HT1080 (cell line): ENCODE results near the gene ACOX2. TPM values are rescaled to one million over a fixed set of nuclear protein-coding genes. Genes with fewer than 3 reads are reported as not detected.
A peak's percentile ranks its signal among the peaks of the same experiment; 100 is the strongest.

Source experiments
- DNase-seq: peaks from one replicate; pipeline ENCODE4 v3.0.0-alpha.2; 2015; ENCODE audit warnings: low read depth
- total RNA-seq: library from RNA; depleted of rRNA; stranded (reverse); fragments of >200 nt; shearing (Covaris generic); gene quantifications from 2 replicates; pipeline ENCODE4 v1.2.3, GENCODE V29; 2014

The ACOX2 gene
- total RNA-seq, 1 experiment from 2014 or later = 69.8 TPM

GRCh38 chr3:58514405-58514804 lies 22.6 kb downstream of the ACOX2 start:
- DNase-seq = no peak

- DNase-seq = no peak
Observed at GRCh38 chr3:58508437-58508836, 28.6 kb downstream of the ACOX2 start.

DNA sequence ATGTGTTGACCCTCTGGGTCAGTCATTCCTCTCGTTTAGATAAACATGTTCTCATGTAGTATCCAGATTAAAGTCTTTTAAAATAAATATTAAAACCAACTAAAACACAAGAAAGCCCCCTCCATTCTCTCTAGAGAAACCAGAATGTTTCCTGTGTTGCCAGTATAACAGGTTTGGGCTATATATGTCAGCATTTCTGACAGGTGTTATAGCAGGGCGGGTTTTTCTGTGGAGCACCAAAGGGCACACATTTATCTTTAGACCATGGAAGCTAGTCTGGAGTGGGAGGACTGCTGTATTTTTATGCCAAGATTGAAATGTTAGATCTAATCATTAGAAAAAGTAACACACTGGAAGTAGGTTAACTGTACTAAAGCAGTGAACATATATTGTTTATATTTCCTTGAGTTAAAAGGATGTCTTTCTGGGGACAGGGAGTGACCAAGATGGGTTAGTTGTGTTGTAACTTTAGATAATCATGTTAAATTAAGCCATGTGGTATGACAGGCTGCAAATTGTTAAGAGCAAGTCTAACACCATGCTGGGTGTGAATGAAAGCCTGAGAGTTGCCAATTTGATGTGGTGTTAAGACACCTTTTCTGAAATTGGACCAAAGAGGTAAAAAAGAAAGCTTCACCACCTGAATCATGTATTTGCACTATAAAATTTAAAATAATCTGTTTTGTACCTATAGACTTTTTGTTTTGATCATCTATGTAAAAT lies 29.5 kb downstream of the ACOX2 start:
- no peak for DNase-seq

DNA sequence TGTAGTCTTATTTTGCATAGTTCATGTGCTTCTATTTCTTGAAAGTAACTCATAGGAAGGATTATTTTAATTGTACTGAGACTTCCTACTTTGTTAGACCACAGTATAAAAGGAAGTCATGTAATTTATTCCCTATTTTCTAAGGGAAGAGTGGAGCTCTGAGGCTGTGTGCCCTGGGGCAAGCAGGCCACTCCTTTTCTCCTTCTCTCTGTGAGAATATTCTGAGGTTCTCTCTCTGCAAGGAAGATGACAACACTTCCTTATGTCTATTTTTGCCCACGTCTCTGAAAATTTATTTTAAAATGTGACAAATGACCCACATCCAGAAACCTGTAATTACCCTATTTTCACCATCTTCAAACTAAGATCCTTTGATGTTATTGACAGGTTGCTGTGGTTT lies 34.1 kb downstream of the ACOX2 start:
- DNase-seq = no peak

- DNase-seq = no peak
Observed at GRCh38 chr3:58497097-58497496, 39.9 kb downstream of the ACOX2 start.

GRCh38 chr3:58496206-58496857 lies 40.7 kb downstream of the ACOX2 start:
- DNase-seq = no peak

DNA sequence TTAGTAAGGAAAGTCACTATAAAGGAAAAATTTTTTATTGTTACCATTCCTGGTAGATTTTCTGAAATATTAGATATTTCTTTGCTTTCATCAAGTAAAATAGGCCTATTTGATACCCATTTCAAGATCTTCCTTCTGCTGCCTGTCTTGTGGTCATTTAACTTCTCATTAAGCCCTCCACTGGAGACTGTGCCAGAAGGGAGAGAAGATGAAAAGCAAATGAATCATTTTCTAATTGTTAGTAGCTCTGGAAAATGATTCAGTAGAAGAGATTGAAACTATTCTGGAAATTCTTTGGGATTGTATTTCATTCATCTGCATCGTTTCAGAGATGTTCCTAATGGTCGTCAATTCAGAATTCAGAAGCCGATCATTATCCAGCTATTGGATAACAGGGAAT lies 41.9 kb downstream of the ACOX2 start:
- DNase-seq = no peak

GRCh38 chr3:58494107-58494506 lies 42.9 kb downstream of the ACOX2 start:
- no peak for DNase-seq

- DNase-seq = no peak
Observed at GRCh38 chr3:58492494-58492905, 44.5 kb downstream of the ACOX2 start.

DNA sequence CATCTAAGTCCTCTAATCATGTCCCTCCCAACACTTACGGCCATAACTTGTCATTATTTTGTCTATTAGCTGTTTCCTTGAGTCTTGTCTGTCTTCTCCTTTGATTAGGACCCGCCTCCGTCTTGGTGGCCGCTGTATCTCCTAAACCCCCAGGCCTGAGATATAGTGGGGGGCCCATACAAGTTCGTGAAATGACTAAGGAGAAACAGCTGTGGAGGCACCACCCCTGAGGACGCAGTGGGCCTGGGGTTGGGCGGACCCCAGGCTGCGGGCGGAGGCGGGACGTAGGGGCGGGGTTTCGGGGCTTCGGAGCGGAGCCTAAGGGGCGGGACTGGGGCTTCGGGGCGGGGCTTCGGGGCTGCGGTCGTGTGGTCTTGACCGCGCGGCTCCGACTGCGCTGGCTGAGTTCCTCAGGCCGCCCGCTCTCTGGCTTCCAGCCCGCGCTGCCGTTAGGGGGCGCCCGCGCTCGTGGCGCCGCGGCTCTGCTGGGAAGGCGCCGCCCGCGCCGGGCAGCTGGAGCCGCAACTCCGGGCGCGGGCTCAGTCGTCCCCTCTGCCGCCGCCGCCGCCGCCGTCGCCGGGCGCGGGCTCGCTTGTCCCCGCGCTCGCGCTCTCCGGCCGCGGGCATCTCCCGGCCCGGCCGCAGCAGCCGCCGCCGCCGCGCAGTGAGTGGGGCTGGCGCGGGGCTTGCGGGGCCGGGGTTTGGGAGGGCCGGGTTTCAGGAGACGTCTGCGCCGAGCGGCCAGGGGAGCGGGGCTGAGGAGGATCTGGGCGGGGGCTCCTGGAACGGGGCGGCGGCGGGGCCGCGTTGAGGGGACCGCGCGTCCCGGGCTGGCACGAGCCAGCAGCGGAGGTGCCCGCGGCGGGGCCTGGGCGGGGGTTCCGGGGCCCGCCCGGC lies 45.2 kb downstream of the ACOX2 start, which contains the start of gene KCTD6:
Gene KCTD6 (plus strand): TSS at position 591 of the 897 bp plus-strand sequence. CDS start 6,660 bp downstream, outside the sequence.
- peak; percentile 89 for DNase-seq

DNA sequence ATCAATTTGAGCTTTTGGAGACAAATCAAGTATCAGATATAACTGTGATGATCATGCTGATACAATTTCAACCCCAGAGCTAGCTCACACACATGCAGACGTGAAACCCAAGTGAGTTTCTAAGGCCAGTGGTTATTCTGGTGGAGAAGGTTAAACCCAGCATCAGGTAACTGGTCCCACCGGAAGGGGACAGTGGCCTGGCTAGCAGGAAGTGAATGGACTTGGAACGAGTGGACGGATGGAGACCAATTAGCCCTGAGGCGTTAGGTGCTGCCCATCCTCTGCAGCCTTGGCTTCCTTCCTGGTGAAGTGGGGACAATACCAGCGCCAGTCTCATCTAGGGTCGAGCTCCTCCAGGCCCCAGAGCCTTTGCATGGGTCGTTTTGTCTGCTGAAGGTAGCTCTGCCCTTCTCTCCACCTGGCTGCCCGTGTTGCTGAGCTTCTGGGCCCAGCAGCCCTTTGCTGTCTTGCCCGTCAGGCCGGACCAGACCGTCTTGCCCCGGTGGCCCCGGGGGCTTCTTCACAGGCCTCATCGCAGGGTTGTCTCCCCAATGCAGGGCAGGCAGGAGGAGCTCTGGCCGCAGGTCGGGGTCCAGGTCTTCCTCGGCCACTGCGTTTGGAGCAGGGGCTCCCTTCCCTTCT lies 46.0 kb downstream of the ACOX2 start:
- DNase-seq = no peak

- no peak for DNase-seq
Observed at GRCh38 chr3:58488967-58489366, 48.0 kb downstream of the ACOX2 start.

DNA sequence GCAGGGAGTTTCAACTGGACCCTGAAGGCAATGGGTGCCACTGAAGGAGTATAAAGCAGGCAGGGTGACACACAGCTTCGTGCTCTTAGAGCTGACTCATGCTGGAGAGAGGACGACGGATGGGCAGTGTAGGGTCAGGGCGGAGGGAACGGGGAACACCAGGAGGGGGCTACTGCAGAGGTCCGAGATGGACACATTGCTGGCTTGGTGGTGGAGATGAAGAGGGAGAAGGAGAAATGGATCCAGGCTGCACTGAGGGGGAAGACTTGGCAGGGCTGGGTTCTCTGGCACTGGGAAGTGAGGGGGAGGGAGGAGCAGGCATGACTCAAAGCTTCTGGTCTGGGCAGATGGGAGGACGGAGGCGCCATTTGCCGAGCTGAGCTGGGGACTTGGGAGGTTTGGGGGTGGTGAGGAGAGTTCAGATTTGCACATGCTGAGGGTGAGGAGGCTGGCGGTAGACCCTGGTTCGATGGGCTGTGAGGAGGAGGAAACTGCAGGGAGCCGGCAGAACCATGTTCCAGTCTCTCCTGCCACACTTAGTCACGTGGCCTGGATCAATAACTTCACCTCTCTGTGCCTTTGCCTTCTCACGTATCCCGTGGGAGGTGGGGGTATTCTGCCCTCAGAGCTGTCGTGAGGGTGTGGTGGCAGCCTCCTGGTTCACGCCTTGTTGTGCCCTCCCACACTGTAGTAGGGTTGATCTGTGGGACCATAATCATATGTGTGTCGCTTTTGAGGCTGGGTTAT lies 49.7 kb downstream of the ACOX2 start:
- DNase-seq = peak; percentile 67

GRCh38 chr3:58485801-58486435 lies 51.1 kb downstream of the ACOX2 start:
- no peak for DNase-seq

- no peak for DNase-seq
Observed at GRCh38 chr3:58484722-58485069, 52.3 kb downstream of the ACOX2 start.

- DNase-seq = no peak
Observed at GRCh38 chr3:58484045-58484721, 52.8 kb downstream of the ACOX2 start.

DNA sequence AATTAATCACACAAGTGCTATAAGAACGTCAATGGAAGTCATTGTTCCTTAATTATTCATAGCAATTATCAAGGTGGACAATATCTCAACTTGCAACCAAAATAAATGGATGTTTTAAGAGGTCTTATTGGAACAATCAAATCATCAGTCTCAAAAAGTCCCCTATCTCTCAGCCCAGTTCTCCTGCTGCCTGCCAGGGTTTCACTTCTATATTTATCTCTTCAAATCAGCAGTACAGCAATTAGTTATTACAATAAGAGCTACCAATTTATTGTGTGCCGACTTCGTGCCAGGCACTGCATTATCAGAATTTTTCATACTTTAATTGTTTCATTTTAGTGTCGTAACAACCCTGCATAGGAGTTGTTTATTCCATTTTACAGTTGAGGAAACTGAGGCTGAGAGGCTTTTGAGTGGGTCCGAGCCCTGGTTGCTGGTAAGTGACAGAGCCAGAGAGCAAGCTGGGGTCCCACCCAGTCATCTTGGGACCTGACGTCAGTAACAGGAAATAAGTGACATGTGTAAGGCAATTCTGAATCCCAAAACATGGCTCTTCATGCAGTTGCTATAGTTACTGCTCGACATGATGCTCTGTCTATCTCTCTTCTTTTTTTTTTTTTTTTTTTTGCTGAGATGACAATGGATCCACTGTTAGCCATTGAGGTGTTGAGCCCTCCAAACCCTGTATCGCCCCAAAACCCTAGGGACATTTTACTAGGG lies 53.9 kb downstream of the ACOX2 start:
- no peak for DNase-seq

DNA sequence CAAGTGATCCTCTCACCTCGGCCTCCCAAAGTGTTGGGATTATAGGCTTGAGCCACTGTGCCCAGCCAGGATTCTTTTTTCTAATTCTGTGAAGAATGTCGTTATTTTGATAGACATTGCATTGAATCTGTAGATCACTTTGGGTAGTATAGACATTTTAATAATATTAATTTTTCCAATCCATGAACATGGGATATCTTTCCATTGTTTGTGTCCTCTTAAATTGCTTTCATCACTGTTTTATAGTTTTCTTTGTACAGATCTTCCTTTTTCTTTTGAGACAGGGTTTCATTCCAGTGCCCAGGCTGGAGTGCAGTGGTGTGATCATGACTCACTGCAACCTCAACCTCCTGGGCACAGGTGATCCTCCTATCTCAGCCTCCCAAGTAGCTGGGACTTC lies 56.7 kb downstream of the ACOX2 start:
- no peak for DNase-seq

DNA sequence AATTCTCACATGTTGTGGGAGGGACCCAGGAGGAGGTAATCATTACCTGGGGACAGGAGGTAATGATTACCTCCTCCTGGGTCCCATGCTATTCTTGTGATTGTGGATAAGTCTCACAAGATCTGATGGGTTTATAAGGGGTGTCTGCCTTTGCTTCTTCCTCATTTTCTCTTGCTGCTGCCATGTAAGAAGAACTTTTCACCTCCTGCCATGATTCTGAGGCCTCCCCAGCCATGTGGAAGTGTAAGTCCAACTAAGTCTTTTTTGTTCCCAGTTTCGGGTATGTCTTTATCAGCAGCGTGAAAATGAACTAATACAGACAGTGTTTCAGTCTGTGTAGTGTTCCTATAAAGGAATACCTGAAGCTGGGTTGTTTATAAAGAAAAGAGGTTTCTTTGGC lies 58.2 kb downstream of the ACOX2 start:
- DNase-seq = no peak
